NT2/D1 (cell line): Measurements from ENCODE around the gene CAB39L.

Experiments
- YY1 ChIP-seq: IDR thresholded peaks from 2 replicates; pipeline ENCODE4 v1.6.1; 2011; ENCODE audit not compliant: insufficient read length, insufficient read depth
- ZNF274 ChIP-seq: IDR thresholded peaks from 2 replicates; pipeline ENCODE4 v1.6.1; 2011; ENCODE audit warnings: mild to moderate bottlenecking, low read depth, low read length

DNA sequence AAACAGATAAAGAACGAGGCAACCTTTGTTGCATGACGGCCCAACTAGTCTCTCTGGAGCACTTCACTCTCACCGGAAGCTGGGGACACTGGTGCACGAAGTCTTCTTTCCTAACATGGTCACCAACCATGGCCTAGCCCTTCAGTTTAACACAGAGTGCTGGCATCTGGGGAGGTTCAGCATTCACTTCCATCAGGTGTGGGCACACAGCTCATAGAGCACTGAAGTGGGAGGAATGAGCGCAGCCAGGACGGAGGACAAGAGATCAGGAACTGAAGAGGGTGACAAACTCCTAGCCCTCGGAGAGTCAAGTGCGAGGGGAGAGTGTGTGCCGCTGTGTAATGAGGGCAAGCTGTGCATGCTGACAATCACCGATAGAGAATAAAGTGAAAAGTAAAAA lies 103.7 kb downstream of the CAB39L start:
- TF ChIP-seq ZNF274 (no peak), YY1 (no peak)
